GM19468 (cell line): ENCODE data around the gene BMP7.

Source experiments
- ATAC-seq: cut with Tn5 transposase; IDR thresholded peaks from one replicate; pipeline ENCODE4 v1.9.1; 2021; ENCODE audit warnings: mild to moderate bottlenecking, moderate library complexity, moderate number of reproducible peaks; ENCODE audit not compliant: unreplicated experiment; ENCODE audit errors: extremely low read depth

BMP7 gene

GRCh38 chr20:57266291-57267157 is at the start of gene BMP7:
Gene BMP7 (minus strand): TSS chr20:57266641. CDS start chr20:57266122, 519 bp downstream.
- ATAC-seq: no peak

GRCh38 chr20:57315976-57316480 is 49.6 kb upstream of the BMP7 start:
- ATAC-seq: no peak

GRCh38 chr20:57315083-57315975 is 48.9 kb upstream of the BMP7 start:
- ATAC-seq: no peak

- ATAC-seq: no peak
These were observed 47.5 kb upstream of the BMP7 start for GRCh38 chr20:57313951-57314350.

- no peak for ATAC-seq
These were observed 46.8 kb upstream of the BMP7 start for GRCh38 chr20:57313230-57313629.

- ATAC-seq: no peak
These were observed 45.7 kb upstream of the BMP7 start for GRCh38 chr20:57312138-57312537.

GRCh38 chr20:57310821-57311514 is 44.5 kb upstream of the BMP7 start:
- ATAC-seq: no peak

GRCh38 chr20:57309544-57310115 is 43.2 kb upstream of the BMP7 start:
- no peak for ATAC-seq

- no peak for ATAC-seq
These were observed 42.2 kb upstream of the BMP7 start for GRCh38 chr20:57308451-57309271.

- ATAC-seq: no peak
These were observed 40.3 kb upstream of the BMP7 start for GRCh38 chr20:57306747-57307146.

GRCh38 chr20:57301026-57301425 is 34.6 kb upstream of the BMP7 start:
- no peak for ATAC-seq

GRCh38 chr20:57298457-57298856 is 32.0 kb upstream of the BMP7 start:
- no peak for ATAC-seq

GRCh38 chr20:57294550-57294949 is 28.1 kb upstream of the BMP7 start:
- no peak for ATAC-seq

GRCh38 chr20:57293995-57294394 is 27.6 kb upstream of the BMP7 start:
- no peak for ATAC-seq

- ATAC-seq: no peak
These were observed 26.2 kb upstream of the BMP7 start for GRCh38 chr20:57292611-57293010.

- no peak for ATAC-seq
These were observed 25.3 kb upstream of the BMP7 start for GRCh38 chr20:57291694-57292093.

GRCh38 chr20:57291003-57291402 is 24.6 kb upstream of the BMP7 start:
- no peak for ATAC-seq

- ATAC-seq: no peak
These were observed 23.7 kb upstream of the BMP7 start for GRCh38 chr20:57290178-57290484.

GRCh38 chr20:57289391-57290177 is 23.1 kb upstream of the BMP7 start:
- no peak for ATAC-seq
